AG04449 (cell line): ENCODE measurements around the gene DYNC1H1.
A peak's percentile ranks its signal among the peaks of the same experiment; 100 is the strongest.

Experiments
- CTCF ChIA-PET: fragments of 350-600 bp; formaldehyde crosslinking; extraction: SDS; loops from one replicate; lab custom pipeline; 2021; ENCODE audit warnings: antibody characterized with exemption; lab: Yijun Ruan, JAX
- POLR2A ChIA-PET: fragments of 400-600, 350-600 bp; formaldehyde crosslinking; extraction: SDS; loops from one replicate; lab custom pipeline; 2020; ENCODE audit warnings: antibody characterized with exemption, inconsistent platforms; lab: Yijun Ruan, JAX
- DNase-seq: peaks from one replicate; pipeline ENCODE4 v3.0.0-alpha.2; 2010; ENCODE audit warnings: low read depth, low spot score
- H3K4me3 ChIP-seq: 2 replicates; pipeline ENCODE4 v1.5.1; 2011; ENCODE audit warnings: low read depth, mild to moderate bottlenecking, control low read depth, low read length
- CTCF ChIP-seq: IDR thresholded peaks from one replicate; pipeline ENCODE4 v1.5.1; 2011; ENCODE audit warnings: mild to moderate bottlenecking, moderate library complexity, low read length, control low read depth, inconsistent platforms; ENCODE audit not compliant: insufficient read depth; ENCODE audit errors: missing control alignments

The DYNC1H1 gene

GRCh38 chr14:101937926-101938767, 26.2 kb upstream of the DYNC1H1 start:
- ChIA-PET POLR2A (no interaction called here), CTCF (no interaction called here)
- H3K4me3 ChIP-seq, result no peak overlapping the region
- DNase-seq, result no peak
- no peak for TF ChIP-seq CTCF

GRCh38 chr14:101939646-101940170, 24.7 kb upstream of the DYNC1H1 start:
- no peak for TF ChIP-seq CTCF
- H3K4me3 ChIP-seq, result no peak overlapping the region
- CTCF ChIA-PET, result no interaction called here
- DNase-seq, result no peak
- POLR2A ChIA-PET, result interaction anchor here (0.7 kb wide), 1 partner anchor 130 kb away, joined by 4 read pairs; no protein-coding TSS in a partner anchor

GRCh38 chr14:101944451-101944850, 19.9 kb upstream of the DYNC1H1 start:
- H3K4me3 ChIP-seq, result no peak overlapping the region
- POLR2A ChIA-PET, result no interaction called here
- TF ChIP-seq CTCF, result no peak
- CTCF ChIA-PET, result interaction anchor here (2.7 kb wide), 1 partner anchor 174 kb away, joined by 9 read pairs; no protein-coding TSS in a partner anchor
- no peak for DNase-seq

- DNase-seq, result no peak
- H3K4me3 ChIP-seq, result no peak overlapping the region
- TF ChIP-seq CTCF, result no peak
- POLR2A ChIA-PET, result no interaction called here
- CTCF ChIA-PET, result interaction anchor here (2.7 kb wide), 1 partner anchor 175 kb away, joined by 9 read pairs; no protein-coding TSS in a partner anchor
Observed at GRCh38 chr14:101945171-101945570, 19.2 kb upstream of the DYNC1H1 start.

- ChIA-PET CTCF (interaction anchor here (1.3 to 9.9 kb wide), 6 partner anchors 11 to 240 kb away, joined by 3 to 71 read pairs (median 9); no protein-coding TSS in a partner anchor), POLR2A (interaction anchor here (1.3 kb wide), 1 partner anchor 14 kb away, joined by 4 read pairs; no protein-coding TSS in a partner anchor)
- no peak for DNase-seq
- no peak for TF ChIP-seq CTCF
- peak overlapping the region; percentile 91 for H3K4me3 ChIP-seq
Observed at GRCh38 chr14:101947577-101947903, 16.8 kb upstream of the DYNC1H1 start.
